PC-3 (cell line): Measurements from ENCODE around the gene SRGAP1. TPM values are rescaled to one million over a fixed set of nuclear protein-coding genes. Genes with fewer than 3 reads are reported as not detected.

Source experiments
- ATAC-seq: fragments of 200-7000 bp; cut with Tn5 transposase; 2 replicates; pipeline ENCODE4 v1.9.1; 2020; ENCODE audit warnings: mild to moderate bottlenecking, moderate library complexity
- BruUV-seq: library from RNA; stranded (reverse); fragments of 400-500 nt; replicated peaks from 2 replicates; lab custom pipeline; 2021; lab: Mats Ljungman, UMichigan
- CTCF ChIA-PET: fragments of 300-600 bp; sonication (Branson Sonifier 250); formaldehyde crosslinking; loops from one replicate; lab custom pipeline; 2022; ENCODE audit warnings: antibody characterized with exemption; lab: Charles Lee
- POLR2A ChIA-PET: fragments of 300-600 bp; sonication (Branson Sonifier 250); formaldehyde crosslinking; loops from one replicate; lab custom pipeline; 2022; ENCODE audit warnings: antibody characterized with exemption; ENCODE audit not compliant: unreplicated experiment; lab: Charles Lee
- DNase-seq: peaks from one replicate; pipeline ENCODE4 v3.0.0-alpha.2; 2015
- H2AFZ ChIP-seq: fragments of 300-600 bp; sonication (generic); 2 replicates; pipeline ENCODE4 v1.6.0; 2016; ENCODE audit warnings: antibody characterized with exemption, low read length
- H3F3A ChIP-seq: fragments of 300-600 bp; sonication (generic); one replicate; pipeline ENCODE4 v1.6.0; 2017; ENCODE audit warnings: antibody characterized with exemption, low read length, control low read depth, mild to moderate bottlenecking; ENCODE audit not compliant: unreplicated experiment
- H3K27ac ChIP-seq: fragments of 300-600 bp; sonication (generic); 2 replicates; pipeline ENCODE4 v1.5.1; 2016; ENCODE audit warnings: mild to moderate bottlenecking, low read length
- H3K27me3 ChIP-seq: fragments of 300-600 bp; sonication (generic); 2 replicates; pipeline ENCODE4 v1.6.1; 2016; ENCODE audit warnings: low read length, mixed read lengths
- H3K36me3 ChIP-seq: fragments of 300-600 bp; sonication (generic); 2 replicates; pipeline ENCODE4 v1.6.1; 2016; ENCODE audit warnings: low read depth, mixed run types, low read length, mixed read lengths
- H3K4me1 ChIP-seq: fragments of 300-600 bp; sonication (generic); 2 replicates; pipeline ENCODE4 v1.5.1; 2016; ENCODE audit warnings: low read length; ENCODE audit not compliant: insufficient read depth
- H3K4me2 ChIP-seq: fragments of 300-600 bp; sonication (generic); 2 replicates; pipeline ENCODE4 v1.6.0; 2016; ENCODE audit warnings: low read length
- H3K4me3 ChIP-seq: fragments of 300-600 bp; sonication (generic); 2 replicates; pipeline ENCODE4 v1.5.1; 2016; ENCODE audit warnings: mild to moderate bottlenecking, low read length, mixed read lengths
- H3K79me2 ChIP-seq: fragments of 300-600 bp; sonication (generic); 2 replicates; pipeline ENCODE4 v1.6.1; 2017; ENCODE audit warnings: low read length, mixed read lengths
- H3K9ac ChIP-seq: fragments of 300-600 bp; sonication (generic); 2 replicates; pipeline ENCODE4 v1.6.0; 2016; ENCODE audit warnings: mild to moderate bottlenecking, low read length
- H3K9me2 ChIP-seq: fragments of 300-600 bp; sonication (generic); replicated peaks from 2 replicates; pipeline ENCODE4 v1.6.1; 2016; ENCODE audit warnings: mixed run types, low read length, mixed read lengths
- H3K9me3 ChIP-seq: fragments of 300-600 bp; sonication (generic); 2 replicates; pipeline ENCODE4 v1.6.1; 2016; ENCODE audit warnings: low read length, mixed read lengths
- H4K20me1 ChIP-seq: fragments of 300-600 bp; sonication (generic); 2 replicates; pipeline ENCODE4 v1.6.1; 2016; ENCODE audit warnings: low read length, mixed read lengths
- CTCF ChIP-seq: fragments of 300-600 bp; sonication (generic); conservative IDR thresholded peaks from 2 replicates; pipeline ENCODE4 v1.5.1; 2017; ENCODE audit warnings: antibody characterized with exemption, low read depth, mild to moderate bottlenecking, low read length
- EZH2 ChIP-seq: fragments of 300-600 bp; sonication (generic); IDR thresholded peaks from one replicate; pipeline ENCODE4 v1.6.1; 2017; ENCODE audit warnings: antibody characterized with exemption, mild to moderate bottlenecking, low read length; ENCODE audit not compliant: unreplicated experiment
- EZH2phosphoT487 ChIP-seq: fragments of 300-600 bp; sonication (generic); IDR thresholded peaks from 2 replicates; pipeline ENCODE4 v1.6.1; 2018; ENCODE audit warnings: mild to moderate bottlenecking, antibody characterized with exemption, low read length, borderline replicate concordance
- intact Hi-C: fragments of 100-400 bp; cut with micrococcal nuclease; formaldehyde crosslinking; loops from 2 replicates; pipeline ENCODE4 v1.9.0; 2023
- total RNA-seq: library from RNA; depleted of rRNA; stranded (reverse); fragments of >200 nt; gene quantifications from 2 replicates; pipeline ENCODE4 v1.2.3, GENCODE V29; 2014

The SRGAP1 gene
- total RNA-seq, 1 experiment from 2014 or later, result 11.0 TPM

DNA sequence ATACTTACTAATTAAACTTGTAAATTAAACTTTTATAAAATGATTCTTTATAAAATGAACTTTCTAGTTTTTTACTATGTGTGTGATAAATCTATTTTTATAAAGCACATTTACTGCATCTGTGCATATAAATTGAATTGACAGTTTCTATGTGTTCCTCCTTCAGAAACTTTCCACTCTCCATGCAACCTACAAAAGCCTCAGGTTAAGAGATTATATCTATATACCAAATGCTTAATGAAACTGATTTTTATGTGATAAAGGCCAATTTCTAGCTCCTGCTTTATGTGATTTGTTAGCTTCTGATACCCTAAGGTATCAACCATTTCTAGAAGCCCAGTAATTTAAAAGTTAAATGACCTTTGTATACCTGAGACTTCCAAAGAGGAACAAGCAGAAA lies 174.0 kb downstream of the SRGAP1 start:
- TF ChIP-seq EZH2 (no peak), EZH2phosphoT487 (no peak), CTCF (no peak)
- intact Hi-C loops, result no loop called here
- Histone ChIP-seq H2AFZ (no peak overlapping the region), H3K27me3 (no peaks in the 10 kb centered on the region), H3K9me3 (no peaks in the 10 kb centered on the region), H3K9me2 (no peaks in the 10 kb centered on the region), H3K9ac (no peak overlapping the region), H3K36me3 (peaks cover 12% of the 10 kb centered on the region), H3K4me3 (no peak overlapping the region), H3K79me2 (no peaks in the 10 kb centered on the region), H3K4me1 (peaks cover 4% of the 10 kb centered on the region), H3K4me2 (no peak overlapping the region), H3F3A (no peaks in the 10 kb centered on the region), H3K27ac (no peak overlapping the region), H4K20me1 (no peaks in the 10 kb centered on the region)
- POLR2A ChIA-PET, result no interaction called here
- no peak for DNase-seq
- ATAC-seq, result no peak
- no TSS peak for BruUV-seq
- CTCF ChIA-PET, result no interaction called here

DNA sequence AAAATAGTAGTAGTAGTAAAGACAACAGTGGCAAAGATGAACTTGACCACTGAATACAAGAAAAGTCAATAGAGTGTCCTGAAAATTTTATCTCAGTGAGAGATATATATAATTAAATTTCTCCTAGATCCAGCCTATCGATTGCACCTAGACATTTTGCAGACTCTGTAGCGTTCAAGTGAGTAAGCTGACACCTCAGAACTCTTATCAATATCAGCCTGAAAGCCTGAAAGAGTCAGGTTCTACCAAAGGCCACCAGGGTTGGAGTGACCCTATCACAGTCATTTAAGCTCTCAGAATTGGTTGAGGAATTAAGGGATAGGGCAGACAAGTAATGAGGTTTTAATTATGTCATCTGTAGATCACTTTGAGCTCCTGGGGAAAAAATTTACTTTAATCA lies 174.6 kb downstream of the SRGAP1 start:
- Histone ChIP-seq H3K4me1 (peaks cover 4% of the 10 kb centered on the region), H3K4me3 (no peak overlapping the region), H3K9ac (no peak overlapping the region), H2AFZ (no peak overlapping the region), H3K9me2 (no peaks in the 10 kb centered on the region), H3K4me2 (no peak overlapping the region), H3F3A (no peaks in the 10 kb centered on the region), H4K20me1 (no peaks in the 10 kb centered on the region), H3K27ac (no peak overlapping the region), H3K36me3 (peaks cover 12% of the 10 kb centered on the region), H3K9me3 (no peaks in the 10 kb centered on the region), H3K27me3 (no peaks in the 10 kb centered on the region), H3K79me2 (no peaks in the 10 kb centered on the region)
- ATAC-seq (no peak), DNase-seq (no peak)
- ChIA-PET CTCF (no interaction called here), POLR2A (no interaction called here)
- no peak for TF ChIP-seq CTCF
- no peak for TF ChIP-seq EZH2phosphoT487
- no peak for TF ChIP-seq EZH2
- TSS peak; percentile 10 for BruUV-seq
- intact Hi-C loops, result no loop called here

GRCh38 chr12:64019654-64020053 lies 175.2 kb downstream of the SRGAP1 start:
- ATAC-seq (no peak), DNase-seq (no peak)
- H3F3A ChIP-seq, result no peaks in the 10 kb centered on the region
- no TSS peak for BruUV-seq
- no peak for TF ChIP-seq EZH2
- no peak for TF ChIP-seq EZH2phosphoT487
- TF ChIP-seq CTCF, result no peak
- peaks cover 12% of the 10 kb centered on the region for H3K36me3 ChIP-seq
- no peaks in the 10 kb centered on the region for H3K9me3 ChIP-seq
- peaks cover 4% of the 10 kb centered on the region for H3K4me1 ChIP-seq
- H3K27me3 ChIP-seq, result no peaks in the 10 kb centered on the region
- H3K4me2 ChIP-seq, result no peak overlapping the region
- H2AFZ ChIP-seq, result no peak overlapping the region
- H3K4me3 ChIP-seq, result no peak overlapping the region
- H4K20me1 ChIP-seq, result no peaks in the 10 kb centered on the region
- H3K79me2 ChIP-seq, result no peaks in the 10 kb centered on the region
- no peaks in the 10 kb centered on the region for H3K9me2 ChIP-seq
- intact Hi-C loops, result no loop called here
- no peak overlapping the region for H3K27ac ChIP-seq
- CTCF ChIA-PET, result no interaction called here
- POLR2A ChIA-PET, result no interaction called here
- H3K9ac ChIP-seq, result no peak overlapping the region
